ENCODE measurements around the gene PRKCH.

Gene PRKCH

DNA sequence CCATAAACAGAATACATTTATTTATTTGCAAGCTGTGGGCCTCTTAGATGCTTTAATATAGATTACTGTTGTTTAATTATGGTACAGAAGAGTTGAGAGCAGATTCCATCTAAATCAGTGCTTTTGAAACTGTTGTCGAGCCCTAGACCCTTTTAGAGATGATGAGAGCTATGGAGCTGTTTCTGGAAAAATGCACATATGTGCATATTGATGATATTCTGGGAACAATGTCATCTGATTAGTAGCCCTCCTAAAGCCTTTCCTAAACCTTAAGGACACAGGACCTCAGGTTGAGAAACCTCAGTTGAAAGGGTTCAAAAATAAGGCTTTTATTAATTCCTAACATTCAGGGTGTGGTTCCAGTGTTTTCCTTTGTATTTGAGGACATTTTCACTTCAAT lies 11.7 kb downstream of the PRKCH start:
- no peak overlapping the region for H3K4me3 ChIP-seq (ENCODE audit: low read depth, low read length)
- TF ChIP-seq, protein P1, sequence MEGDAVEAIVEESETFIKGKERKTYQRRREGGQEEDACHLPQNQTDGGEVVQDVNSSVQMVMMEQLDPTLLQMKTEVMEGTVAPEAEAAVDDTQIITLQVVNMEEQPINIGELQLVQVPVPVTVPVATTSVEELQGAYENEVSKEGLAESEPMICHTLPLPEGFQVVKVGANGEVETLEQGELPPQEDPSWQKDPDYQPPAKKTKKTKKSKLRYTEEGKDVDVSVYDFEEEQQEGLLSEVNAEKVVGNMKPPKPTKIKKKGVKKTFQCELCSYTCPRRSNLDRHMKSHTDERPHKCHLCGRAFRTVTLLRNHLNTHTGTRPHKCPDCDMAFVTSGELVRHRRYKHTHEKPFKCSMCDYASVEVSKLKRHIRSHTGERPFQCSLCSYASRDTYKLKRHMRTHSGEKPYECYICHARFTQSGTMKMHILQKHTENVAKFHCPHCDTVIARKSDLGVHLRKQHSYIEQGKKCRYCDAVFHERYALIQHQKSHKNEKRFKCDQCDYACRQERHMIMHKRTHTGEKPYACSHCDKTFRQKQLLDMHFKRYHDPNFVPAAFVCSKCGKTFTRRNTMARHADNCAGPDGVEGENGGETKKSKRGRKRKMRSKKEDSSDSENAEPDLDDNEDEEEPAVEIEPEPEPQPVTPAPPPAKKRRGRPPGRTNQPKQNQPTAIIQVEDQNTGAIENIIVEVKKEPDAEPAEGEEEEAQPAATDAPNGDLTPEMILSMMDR (IDR thresholded peaks at IDR 0.05; ENCODE audit: low read depth, low read length, missing control alignments) = no peak
- DNase-seq (ENCODE audit: low read depth) = no peak

DNA sequence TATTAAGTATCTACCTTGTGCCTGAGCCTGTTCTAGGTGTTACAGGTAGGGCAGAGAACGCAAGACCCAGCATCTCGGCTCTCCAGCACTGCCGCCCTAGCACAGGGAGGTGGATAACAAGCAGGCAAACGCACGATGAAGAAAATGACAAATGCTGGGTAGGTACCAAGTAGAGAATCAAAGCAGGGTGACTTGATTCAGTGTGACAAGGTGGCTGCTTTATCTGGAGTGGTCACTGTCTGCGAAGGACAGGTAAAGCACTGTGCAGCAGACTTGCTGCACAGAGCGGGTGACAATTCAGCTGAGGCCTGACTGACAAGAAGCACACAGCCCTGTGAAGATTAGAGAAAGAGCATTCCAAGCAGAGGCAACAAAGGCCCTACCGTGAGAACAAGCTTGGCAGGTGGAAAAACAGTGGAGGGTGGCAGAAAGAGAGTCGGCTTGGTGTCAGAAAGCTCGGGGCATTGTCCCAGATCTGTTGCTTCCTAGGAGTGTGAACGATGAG lies 12.9 kb downstream of the PRKCH start:
- TF ChIP-seq, protein P1 (IDR thresholded peaks at IDR 0.05; ENCODE audit: low read depth, low read length, missing control alignments) = no peak
- no peak for DNase-seq (ENCODE audit: low read depth)
- H3K4me3 ChIP-seq (ENCODE audit: low read depth, low read length) = no peak overlapping the region

DNA sequence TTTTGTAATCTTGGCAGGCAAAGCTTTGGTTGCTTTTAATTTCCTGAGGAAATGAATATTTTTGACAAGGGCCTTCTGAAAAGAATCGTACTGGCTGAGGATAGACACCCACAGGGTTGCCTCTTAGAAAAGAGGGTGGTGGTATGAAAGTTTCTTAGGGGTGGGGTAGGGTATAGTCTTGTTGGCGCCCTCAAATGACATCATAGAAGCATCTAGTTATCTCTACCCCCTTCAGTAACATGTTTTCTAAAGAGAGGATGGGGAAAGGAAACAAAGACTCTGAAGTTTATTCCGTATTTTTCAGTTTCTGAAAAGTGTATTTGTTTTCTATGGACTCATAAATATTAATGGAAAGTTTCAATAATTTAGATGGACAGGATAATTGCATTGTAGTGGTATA lies 13.7 kb downstream of the PRKCH start:
- DNase-seq (ENCODE audit: low read depth) = no peak
- TF ChIP-seq, protein P1 (IDR thresholded peaks at IDR 0.05; ENCODE audit: low read depth, low read length, missing control alignments) = no peak
- no peak overlapping the region for H3K4me3 ChIP-seq (ENCODE audit: low read depth, low read length)

DNA sequence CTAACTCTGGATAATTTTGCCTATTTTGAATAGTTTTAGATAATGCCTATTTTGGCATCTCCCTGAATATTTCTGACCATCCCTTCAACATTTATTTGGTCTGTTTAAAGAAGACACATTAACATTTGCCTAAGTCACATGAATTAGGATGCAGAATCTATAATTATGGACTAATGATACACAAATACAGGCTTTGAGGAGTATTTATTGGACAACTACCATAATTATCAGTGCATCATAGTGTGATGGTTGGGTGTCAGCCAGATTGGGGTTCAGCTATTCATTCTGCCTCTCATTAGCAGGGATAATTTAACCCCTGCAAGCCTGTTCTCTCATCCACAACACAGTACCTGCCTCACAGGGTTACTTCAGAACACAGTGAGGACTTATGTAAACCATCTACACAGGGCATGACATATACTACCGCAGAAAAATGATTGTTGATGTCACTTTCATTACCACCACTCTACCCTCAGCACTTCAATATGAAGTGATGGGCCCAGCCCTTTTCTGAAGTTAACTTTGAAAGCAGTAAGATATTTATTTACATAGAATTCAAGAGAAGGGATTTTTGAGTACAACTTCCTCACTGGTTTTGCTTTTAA lies 14.4 kb downstream of the PRKCH start:
- no peak for DNase-seq (ENCODE audit: low read depth)
- no peak overlapping the region for H3K4me3 ChIP-seq (ENCODE audit: low read depth, low read length)
- TF ChIP-seq, protein P1 (IDR thresholded peaks at IDR 0.05; ENCODE audit: low read depth, low read length, missing control alignments) = no peak

DNA sequence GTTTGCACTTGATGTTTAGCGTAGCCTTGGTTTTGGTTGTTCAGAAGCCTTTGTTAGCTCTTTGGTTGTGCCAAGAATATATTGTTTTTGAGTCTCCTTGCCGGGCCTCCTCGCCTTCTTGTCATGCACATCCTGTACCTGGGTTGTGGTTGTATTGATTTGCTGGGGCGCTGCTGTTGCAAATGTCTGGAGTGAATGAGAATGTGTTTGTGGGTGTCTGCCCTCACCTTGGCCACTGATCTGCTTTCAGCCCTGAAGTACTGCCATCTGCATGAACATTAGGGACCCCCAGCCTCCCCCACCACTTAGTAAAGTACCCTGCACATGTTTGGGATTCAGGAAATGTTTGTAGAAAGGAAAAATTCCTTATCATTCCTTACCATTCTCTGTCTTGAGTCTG lies 16.5 kb downstream of the PRKCH start:
- TF ChIP-seq, protein P1 (IDR thresholded peaks at IDR 0.05; ENCODE audit: low read depth, low read length, missing control alignments) = no peak
- DNase-seq (ENCODE audit: low read depth) = no peak
- no peak overlapping the region for H3K4me3 ChIP-seq (ENCODE audit: low read depth, low read length)

DNA sequence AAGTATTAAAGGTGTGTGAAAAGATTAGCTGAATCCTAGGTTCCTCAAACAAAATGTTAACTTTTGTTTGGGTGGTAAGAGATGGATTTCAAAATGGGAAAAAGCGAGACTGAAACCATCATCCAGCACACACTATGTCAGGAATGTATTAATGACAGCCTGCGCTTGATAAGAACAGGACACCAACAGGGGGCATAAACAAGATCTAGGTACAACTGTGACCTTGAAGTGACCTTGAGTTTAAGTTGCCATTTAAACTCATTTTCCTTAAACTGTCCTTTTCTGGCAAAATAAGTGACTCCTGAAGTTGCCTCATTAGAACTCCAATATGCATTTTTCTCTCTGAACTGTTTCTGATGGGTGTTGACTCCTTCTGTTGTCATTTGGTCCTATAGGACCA lies 17.1 kb downstream of the PRKCH start:
- TF ChIP-seq, protein P1 (IDR thresholded peaks at IDR 0.05; ENCODE audit: low read depth, low read length, missing control alignments) = no peak
- H3K4me3 ChIP-seq (ENCODE audit: low read depth, low read length) = no peak overlapping the region
- DNase-seq (ENCODE audit: low read depth) = no peak
